Body of pancreas (tissue), 4 donors: ENCODE data around the gene PPARA. TPM values are rescaled to one million over a fixed set of nuclear protein-coding genes. Genes with fewer than 3 reads are reported as not detected.
A peak's percentile ranks its signal among the peaks of the same experiment; 100 is the strongest.

ENCODE experiments used
- ATAC-seq: fragments of 150-250 bp; one replicate; pipeline ENCODE4 v1.9.1; 2016
- DNase-seq, 4 donors: peaks; one replicate each; pipeline ENCODE4 v3.0.0-alpha.2; 2019
- H3K27ac ChIP-seq, 4 donors: fragments of 200-600 bp; sonication (generic); 1 replicate in 3 of 4; 2 replicates in 1 of 4; pipeline versions ENCODE4 v1.5.1 to v1.6.1; 2016 to 2019; ENCODE audit warnings: mild to moderate bottlenecking in 1 of 4, mixed read lengths in 1 of 4, moderate library complexity in 1 of 4
- H3K27me3 ChIP-seq, 2 donors: fragments of 200-600 bp; sonication (generic); one replicate each; pipeline ENCODE4 v1.6.0; 2016; ENCODE audit warnings: mild to moderate bottlenecking in 1 of 2
- H3K36me3 ChIP-seq, 2 donors: fragments of 200-600 bp; sonication (generic); replicated peaks in 1 of 2; 2 replicates each; pipeline ENCODE4 v1.5.1; 2016; ENCODE audit warnings: low read depth in 2 of 2; ENCODE audit not compliant: insufficient read depth in 1 of 2
- H3K4me1 ChIP-seq: fragments of 200-600 bp; sonication (generic); one replicate; pipeline ENCODE4 v1.6.0; 2016
- H3K4me3 ChIP-seq, 2 donors: fragments of 200-600 bp; sonication (generic); 1 replicate in 1 of 2; 2 replicates in 1 of 2; pipeline ENCODE4 v1.5.1; 2016 to 2019
- H3K9me3 ChIP-seq, 3 donors: fragments of 200-600 bp; sonication (generic); 1 replicate in 2 of 3; 2 replicates in 1 of 3; pipeline ENCODE4 v1.5.1; 2016
- POLR2A ChIP-seq, 3 donors: fragments of 450-650 bp; IDR thresholded peaks; one replicate each; pipeline ENCODE4 v1.6.1; 2016; ENCODE audit warnings: antibody characterized with exemption in 3 of 3, mild to moderate bottlenecking in 2 of 3
- WGBS, 2 donors: methylation state at CpG; one replicate each; pipeline ENCODE4 v1.1.5; 2017; 5-methylcytosine and 5-hydroxymethylcytosine counted together
- intact Hi-C: fragments of 100-400 bp; cut with DNase I; formaldehyde crosslinking; loops from one replicate; pipeline ENCODE4 v1.15.1; 2023
- total RNA-seq, 2 donors: library from RNA; depleted of rRNA; stranded (reverse); fragments of >200 nt; gene quantifications; one replicate each; pipeline ENCODE4 v1.1.0, GENCODE V29; 2016
- TF ChIP-seq, protein P1 (sequence below), 7 experiments: fragments of 450-650 bp in 4 of 7; fragments of 200-600 bp in 3 of 7; sonication (generic) in 3 of 7; IDR thresholded peaks; one replicate each; pipeline ENCODE4 v1.5.1; 2016 to 2019; ENCODE audit warnings: antibody characterized with exemption in 7 of 7

The PPARA gene
- total RNA-seq, 2 donors from 2014 or later, result 15.8 to 19.8 TPM

DNA sequence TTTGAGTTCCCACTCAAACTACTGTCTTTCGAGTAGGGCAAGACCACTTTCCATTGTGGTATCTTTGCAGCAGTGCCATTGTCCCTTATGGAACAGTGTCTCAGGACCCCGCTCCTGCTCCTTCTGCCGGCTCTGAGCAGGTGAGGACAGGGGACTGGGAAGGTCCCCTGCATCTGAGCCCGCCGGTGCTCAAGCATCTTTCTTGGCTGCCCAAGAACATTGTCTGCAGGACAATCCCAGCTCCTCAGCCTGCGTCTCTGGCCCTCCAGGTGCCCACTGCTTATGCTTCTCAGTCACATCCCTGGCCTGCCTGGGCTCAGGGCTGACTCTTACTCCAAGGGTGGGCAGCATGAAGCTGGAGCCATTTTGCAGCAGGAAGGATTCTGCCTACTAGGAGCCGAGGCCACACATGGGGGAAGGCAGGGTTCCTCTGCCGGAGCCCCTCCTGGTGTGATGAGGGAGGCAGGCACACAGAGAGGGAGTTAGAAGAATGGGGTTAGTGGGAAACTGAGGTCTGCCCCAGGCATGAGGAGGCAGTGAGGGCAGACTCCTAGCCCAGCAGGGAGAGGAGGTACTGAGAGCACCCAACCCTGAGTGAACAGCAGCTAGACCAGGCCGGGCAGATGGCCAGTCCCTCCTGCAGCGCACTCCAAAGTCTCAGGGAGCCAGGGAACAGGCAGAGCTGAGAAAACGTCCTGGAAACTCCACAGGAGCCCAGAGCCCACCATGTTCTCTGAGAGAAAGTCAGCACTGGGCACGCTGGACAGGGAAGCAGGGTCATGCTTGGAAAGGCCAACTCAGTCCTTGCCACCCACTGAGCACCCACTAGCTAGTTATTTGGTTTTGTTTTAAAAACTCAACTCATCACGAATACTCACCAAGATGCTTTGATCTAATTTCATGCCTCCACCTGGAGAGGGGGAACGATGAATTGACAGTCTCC is 7.5 kb upstream of the PPARA start:
- ATAC-seq (no peak), DNase-seq (no peak)
- WGBS, 2 donors, result 91 to 92% methylated on average over 12 to 14 of the region's 14 CpGs
- H3K36me3 ChIP-seq, result no peaks in the 10 kb centered on the region
- TF ChIP-seq, protein P1, sequence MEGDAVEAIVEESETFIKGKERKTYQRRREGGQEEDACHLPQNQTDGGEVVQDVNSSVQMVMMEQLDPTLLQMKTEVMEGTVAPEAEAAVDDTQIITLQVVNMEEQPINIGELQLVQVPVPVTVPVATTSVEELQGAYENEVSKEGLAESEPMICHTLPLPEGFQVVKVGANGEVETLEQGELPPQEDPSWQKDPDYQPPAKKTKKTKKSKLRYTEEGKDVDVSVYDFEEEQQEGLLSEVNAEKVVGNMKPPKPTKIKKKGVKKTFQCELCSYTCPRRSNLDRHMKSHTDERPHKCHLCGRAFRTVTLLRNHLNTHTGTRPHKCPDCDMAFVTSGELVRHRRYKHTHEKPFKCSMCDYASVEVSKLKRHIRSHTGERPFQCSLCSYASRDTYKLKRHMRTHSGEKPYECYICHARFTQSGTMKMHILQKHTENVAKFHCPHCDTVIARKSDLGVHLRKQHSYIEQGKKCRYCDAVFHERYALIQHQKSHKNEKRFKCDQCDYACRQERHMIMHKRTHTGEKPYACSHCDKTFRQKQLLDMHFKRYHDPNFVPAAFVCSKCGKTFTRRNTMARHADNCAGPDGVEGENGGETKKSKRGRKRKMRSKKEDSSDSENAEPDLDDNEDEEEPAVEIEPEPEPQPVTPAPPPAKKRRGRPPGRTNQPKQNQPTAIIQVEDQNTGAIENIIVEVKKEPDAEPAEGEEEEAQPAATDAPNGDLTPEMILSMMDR (IDR thresholded peaks at IDR 0.05), result no peak
- TF ChIP-seq POLR2A (IDR thresholded peaks at IDR 0.05), result no peak
- no peak overlapping the region for H3K4me3 ChIP-seq
- peaks cover 18% of the 10 kb centered on the region for H3K4me1 ChIP-seq
- H3K9me3 ChIP-seq, result no peaks in the 10 kb centered on the region
- no peak overlapping the region for H3K27ac ChIP-seq
- H3K27me3 ChIP-seq, result no peaks in the 10 kb centered on the region
- intact Hi-C loops, result no loop called here

DNA sequence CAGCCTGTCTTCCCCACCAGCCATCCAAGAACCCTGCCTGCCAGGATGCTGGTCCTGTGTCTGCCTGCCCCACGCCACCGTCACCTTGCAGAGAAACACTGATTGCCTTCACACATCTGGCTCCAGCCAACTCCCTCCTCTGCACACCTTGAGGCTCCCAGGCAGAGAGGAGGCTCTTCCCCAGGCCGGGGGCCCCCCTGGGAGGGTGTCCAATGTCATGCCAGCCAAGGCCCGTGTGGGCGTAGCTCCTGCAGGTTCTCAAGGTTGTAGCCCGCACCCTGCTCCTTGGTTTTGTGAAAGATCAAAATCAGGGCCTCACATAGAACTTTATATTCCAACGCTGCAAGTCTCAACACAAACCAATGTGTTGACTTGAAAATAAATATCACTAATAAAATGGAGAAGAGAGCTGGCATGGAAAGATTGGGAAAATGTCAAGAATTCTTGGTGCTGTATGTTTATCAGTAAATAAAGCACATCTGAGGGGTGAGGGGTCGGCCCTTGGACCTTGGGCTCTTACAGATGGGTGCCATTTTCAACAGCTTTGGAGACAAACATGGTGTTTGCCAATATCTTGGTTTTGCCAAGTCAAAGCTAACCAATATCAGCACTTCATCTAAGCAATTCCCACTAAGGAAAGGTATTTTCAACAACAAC is 6.7 kb upstream of the PPARA start:
- Histone ChIP-seq H3K27me3 (no peaks in the 10 kb centered on the region), H3K4me3 (no peak overlapping the region), H3K9me3 (no peaks in the 10 kb centered on the region), H3K4me1 (peaks cover 20% of the 10 kb centered on the region), H3K27ac (no peak overlapping the region), H3K36me3 (no peaks in the 10 kb centered on the region)
- DNase-seq (no peak), ATAC-seq (no peak)
- 71 to 85% methylated on average over 8 of the region's 8 CpGs for WGBS, 2 donors
- intact Hi-C loops, result no loop called here
- TF ChIP-seq POLR2A (IDR thresholded peaks at IDR 0.05), result no peak
- TF ChIP-seq, protein P1 (IDR thresholded peaks at IDR 0.05), result no peak

DNA sequence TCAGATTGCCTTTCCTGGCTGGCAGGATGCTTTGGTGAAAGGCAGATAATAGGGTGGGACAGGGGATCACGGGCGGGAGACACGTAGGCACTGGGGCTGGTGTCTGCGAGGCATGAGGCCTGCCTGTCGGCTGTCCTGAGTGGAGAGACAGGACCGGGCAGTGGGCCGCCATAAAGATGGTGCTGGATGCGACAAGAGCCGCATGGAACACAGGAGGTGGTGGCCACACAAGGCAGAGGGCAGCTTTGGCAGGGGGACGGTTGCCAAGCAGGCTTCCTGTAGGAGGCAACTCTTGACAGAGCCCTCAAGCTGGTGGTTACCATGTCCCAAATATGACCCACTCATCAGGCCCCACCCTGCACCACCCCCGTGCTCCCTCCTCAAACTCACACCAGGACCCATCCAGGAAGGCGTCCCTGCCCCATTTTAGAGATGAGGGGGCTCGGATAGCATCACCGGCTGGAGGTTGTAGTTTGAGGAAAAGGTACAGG is 4.9 kb upstream of the PPARA start:
- Histone ChIP-seq H3K9me3 (no peaks in the 10 kb centered on the region), H3K27me3 (no peaks in the 10 kb centered on the region), H3K4me1 (peaks cover 21% of the 10 kb centered on the region), H3K4me3 (no peak overlapping the region), H3K36me3 (no peaks in the 10 kb centered on the region), H3K27ac (no peak overlapping the region)
- 93 to 95% methylated on average over 9 to 14 of the region's 14 CpGs for WGBS, 2 donors
- DNase-seq (peak in 1 of 4 donors; percentile 11), ATAC-seq (no peak)
- no peak for TF ChIP-seq POLR2A (IDR thresholded peaks at IDR 0.05)
- intact Hi-C loops, result no loop called here

DNA sequence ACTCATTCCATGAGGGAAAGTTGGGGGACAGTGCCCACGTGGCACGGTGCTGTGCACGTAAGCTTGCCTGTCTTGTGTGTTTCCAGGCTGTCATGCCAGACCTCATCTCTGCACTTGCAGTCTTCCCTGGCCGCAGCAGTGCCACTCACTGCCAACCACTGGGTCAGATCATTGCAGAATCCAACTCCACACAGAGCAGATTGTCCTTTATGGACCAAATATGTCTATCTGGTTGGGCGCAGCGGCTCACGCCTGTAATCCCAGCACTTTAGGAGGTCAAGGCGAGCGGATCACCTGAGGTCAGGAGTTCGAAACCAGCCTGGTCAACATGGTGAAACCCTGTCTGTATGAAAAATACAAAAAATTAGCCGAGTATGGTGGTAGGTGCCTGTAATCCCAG is 4.4 kb upstream of the PPARA start:
- intact Hi-C loops, result no loop called here
- no peaks in the 10 kb centered on the region for H3K27me3 ChIP-seq
- TF ChIP-seq POLR2A (IDR thresholded peaks at IDR 0.05), result no peak
- TF ChIP-seq, protein P1 (IDR thresholded peaks at IDR 0.05), result no peak
- H3K9me3 ChIP-seq, result no peaks in the 10 kb centered on the region
- no peaks in the 10 kb centered on the region for H3K36me3 ChIP-seq
- no peak overlapping the region for H3K4me3 ChIP-seq
- H3K27ac ChIP-seq, result no peak overlapping the region
- ATAC-seq, result no peak
- peaks cover 21% of the 10 kb centered on the region for H3K4me1 ChIP-seq
- 90 to 92% methylated on average over 10 to 11 of the region's 11 CpGs for WGBS, 2 donors
- DNase-seq, result peak in 1 of 4 donors; percentile 3

DNA sequence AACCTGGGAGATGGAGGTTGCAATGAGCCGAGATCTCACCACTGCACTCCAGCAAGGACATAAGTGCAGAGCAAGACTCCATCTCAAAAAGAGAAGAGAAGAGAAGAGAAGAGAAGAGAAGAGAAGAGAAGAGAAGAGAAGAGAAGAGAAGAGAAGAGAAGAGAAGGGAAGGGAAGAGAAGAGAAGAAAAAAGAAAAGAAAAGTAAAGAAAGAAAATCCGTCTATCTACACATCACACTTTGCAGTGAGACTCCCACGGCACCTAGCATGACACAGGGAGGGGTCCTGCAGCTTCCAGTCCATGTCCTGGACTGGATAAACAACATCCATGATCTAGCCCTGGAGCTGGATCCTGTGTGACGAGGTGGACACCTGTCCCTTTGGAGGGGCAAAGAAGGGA is 4.0 kb upstream of the PPARA start:
- Histone ChIP-seq H3K4me3 (no peak overlapping the region), H3K27me3 (no peaks in the 10 kb centered on the region), H3K4me1 (peaks cover 21% of the 10 kb centered on the region), H3K9me3 (no peaks in the 10 kb centered on the region), H3K36me3 (no peaks in the 10 kb centered on the region), H3K27ac (no peak overlapping the region)
- no peak for TF ChIP-seq POLR2A (IDR thresholded peaks at IDR 0.05)
- TF ChIP-seq, protein P1 (IDR thresholded peaks at IDR 0.05), result no peak
- no peak for DNase-seq
- intact Hi-C loops, result no loop called here
- no peak for ATAC-seq
- WGBS, 2 donors, result 86 to 89% methylated on average over 4 of the region's 4 CpGs
